ENCODE measurements around the gene RAD51B.

RAD51B gene

DNA sequence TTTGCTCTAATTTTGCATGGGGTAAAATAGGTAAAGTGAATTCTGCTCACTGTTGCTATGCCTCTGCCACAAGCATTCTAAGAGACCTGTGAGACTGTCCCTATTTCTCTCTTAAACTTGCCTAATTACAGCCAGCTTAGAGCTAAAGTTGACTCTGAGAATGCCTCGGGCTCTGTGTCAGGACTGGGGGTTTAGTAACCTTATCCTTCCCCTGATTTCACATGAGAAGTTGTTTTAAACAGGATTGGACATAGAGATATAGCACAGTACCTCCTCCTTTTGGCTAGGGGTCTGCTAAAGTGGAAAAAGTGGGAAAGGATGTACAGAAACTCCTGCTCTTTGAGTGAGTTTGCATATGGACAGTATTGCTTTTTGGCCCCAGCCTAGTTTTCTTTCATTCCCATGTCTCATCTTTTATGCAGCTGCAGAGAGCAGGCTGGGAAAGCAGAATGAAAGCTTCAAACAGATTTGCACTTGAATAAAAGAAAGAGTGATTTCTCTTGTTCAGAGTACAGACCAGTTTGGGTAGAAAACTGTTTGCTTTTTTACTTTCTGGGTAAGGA, 122.0 kb downstream of the RAD51B start:
- no peak overlapping the region for H3K4me3 ChIP-seq (ENCODE audit: low read depth, low read length)
- H3K9me3 ChIP-seq (ENCODE audit: control insufficient read depth, insufficient read depth, low read depth, low read length): no peaks in the 10 kb centered on the region
- ChIA-PET POLR2A (no interaction called here), CTCF (interaction anchor here (0.9 to 1.7 kb wide), 7 partner anchors 8 to 903 kb away, joined by 3 to 11 read pairs (median 4); no protein-coding TSS in a partner anchor)
- TF ChIP-seq PRDM1 (tag by site-specific recombination; IDR thresholded peaks at IDR 0.05) (no peak), ZBTB17 (tag by site-specific recombination; IDR thresholded peaks at IDR 0.05) (peak; percentile 17; the same call in 1 of the 2 replicates), ZNF157 (tag by site-specific recombination; IDR thresholded peaks at IDR 0.05) (peak; percentile 83), TRIM28 (IDR thresholded peaks at IDR 0.05; ENCODE audit: borderline replicate concordance, low read length) (peak; percentile 24; the same call in 1 of the 2 replicates), ZNF596 (tag by site-specific recombination; IDR thresholded peaks at IDR 0.05) (no peak), ZNF473 (tag by site-specific recombination; IDR thresholded peaks at IDR 0.05) (no peak), GLI4 (tag by site-specific recombination; IDR thresholded peaks at IDR 0.05) (no peak), YY2 (tag by site-specific recombination; IDR thresholded peaks at IDR 0.05) (no peak)
- TF ChIP-seq, protein P1, sequence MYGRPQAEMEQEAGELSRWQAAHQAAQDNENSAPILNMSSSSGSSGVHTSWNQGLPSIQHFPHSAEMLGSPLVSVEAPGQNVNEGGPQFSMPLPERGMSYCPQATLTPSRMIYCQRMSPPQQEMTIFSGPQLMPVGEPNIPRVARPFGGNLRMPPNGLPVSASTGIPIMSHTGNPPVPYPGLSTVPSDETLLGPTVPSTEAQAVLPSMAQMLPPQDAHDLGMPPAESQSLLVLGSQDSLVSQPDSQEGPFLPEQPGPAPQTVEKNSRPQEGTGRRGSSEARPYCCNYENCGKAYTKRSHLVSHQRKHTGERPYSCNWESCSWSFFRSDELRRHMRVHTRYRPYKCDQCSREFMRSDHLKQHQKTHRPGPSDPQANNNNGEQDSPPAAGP (tag by site-specific recombination; IDR thresholded peaks at IDR 0.05): no peak
- TF ChIP-seq, protein P2, sequence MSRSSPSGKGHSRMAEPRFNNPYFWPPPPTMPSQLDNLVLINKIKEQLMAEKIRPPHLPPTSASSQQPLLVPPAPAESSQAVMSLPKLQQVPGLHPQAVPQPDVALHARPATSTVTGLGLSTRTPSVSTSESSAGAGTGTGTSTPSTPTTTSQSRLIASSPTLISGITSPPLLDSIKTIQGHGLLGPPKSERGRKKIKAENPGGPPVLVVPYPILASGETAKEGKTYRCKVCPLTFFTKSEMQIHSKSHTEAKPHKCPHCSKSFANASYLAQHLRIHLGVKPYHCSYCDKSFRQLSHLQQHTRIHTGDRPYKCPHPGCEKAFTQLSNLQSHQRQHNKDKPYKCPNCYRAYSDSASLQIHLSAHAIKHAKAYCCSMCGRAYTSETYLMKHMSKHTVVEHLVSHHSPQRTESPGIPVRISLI (tag by site-specific recombination; IDR thresholded peaks at IDR 0.05): no peak
- TF ChIP-seq, protein P3, sequence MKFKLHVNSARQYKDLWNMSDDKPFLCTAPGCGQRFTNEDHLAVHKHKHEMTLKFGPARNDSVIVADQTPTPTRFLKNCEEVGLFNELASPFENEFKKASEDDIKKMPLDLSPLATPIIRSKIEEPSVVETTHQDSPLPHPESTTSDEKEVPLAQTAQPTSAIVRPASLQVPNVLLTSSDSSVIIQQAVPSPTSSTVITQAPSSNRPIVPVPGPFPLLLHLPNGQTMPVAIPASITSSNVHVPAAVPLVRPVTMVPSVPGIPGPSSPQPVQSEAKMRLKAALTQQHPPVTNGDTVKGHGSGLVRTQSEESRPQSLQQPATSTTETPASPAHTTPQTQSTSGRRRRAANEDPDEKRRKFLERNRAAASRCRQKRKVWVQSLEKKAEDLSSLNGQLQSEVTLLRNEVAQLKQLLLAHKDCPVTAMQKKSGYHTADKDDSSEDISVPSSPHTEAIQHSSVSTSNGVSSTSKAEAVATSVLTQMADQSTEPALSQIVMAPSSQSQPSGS (tag by site-specific recombination; IDR thresholded peaks at IDR 0.05; ENCODE audit: low read depth): no peak
- TF ChIP-seq, protein P4, sequence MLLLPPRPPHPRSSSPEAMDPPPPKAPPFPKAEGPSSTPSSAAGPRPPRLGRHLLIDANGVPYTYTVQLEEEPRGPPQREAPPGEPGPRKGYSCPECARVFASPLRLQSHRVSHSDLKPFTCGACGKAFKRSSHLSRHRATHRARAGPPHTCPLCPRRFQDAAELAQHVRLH (tag by site-specific recombination; IDR thresholded peaks at IDR 0.05): 0 out of 2 replicates have a peak, but pooled peaks have one; percentile 1
- H3K36me3 ChIP-seq (ENCODE audit: control insufficient read depth in 2 of 2, insufficient read depth in 1 of 2, low read length in 2 of 2): no peaks in the 10 kb centered on the region
- peaks cover 34% of the 10 kb centered on the region for H3K4me1 ChIP-seq (ENCODE audit: control insufficient read depth, insufficient read depth, low read length)
- H3K27ac ChIP-seq (ENCODE audit: extremely low read depth, low read depth, low read length): peak overlapping the region; percentile 81

DNA sequence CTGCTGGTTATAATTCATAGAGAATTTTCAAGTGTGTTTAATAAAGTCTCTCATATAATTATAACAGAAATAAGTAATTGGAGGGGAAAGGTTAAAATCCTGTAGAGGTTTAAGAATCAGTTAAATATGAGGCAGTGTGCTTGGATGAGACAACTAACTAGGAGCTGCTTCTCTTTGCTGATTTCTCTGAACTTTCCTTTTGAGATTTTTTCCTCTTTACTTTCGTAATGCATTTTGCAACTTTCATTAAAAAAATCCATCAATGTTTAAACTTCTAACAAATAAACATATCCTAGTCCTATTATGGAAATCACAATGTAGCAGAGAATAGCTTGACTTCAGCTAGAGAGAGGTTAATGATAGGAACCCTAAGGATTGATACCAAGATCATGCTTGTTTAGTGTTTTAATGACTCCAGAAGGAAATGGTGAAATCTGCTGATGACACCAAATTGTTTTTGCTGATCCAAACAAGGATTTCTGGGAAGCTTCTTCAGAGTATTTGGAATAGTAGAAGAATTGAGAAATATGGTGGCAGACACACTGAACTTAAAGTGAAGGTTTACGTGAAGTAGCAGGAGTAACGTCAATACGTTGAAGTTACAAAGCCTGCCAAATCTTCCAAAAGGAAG, 122.6 kb downstream of the RAD51B start:
- Histone ChIP-seq H3K36me3 (ENCODE audit: control insufficient read depth in 2 of 2, insufficient read depth in 1 of 2, low read length in 2 of 2) (no peaks in the 10 kb centered on the region), H3K4me1 (ENCODE audit: control insufficient read depth, insufficient read depth, low read length) (peaks cover 34% of the 10 kb centered on the region), H3K4me3 (ENCODE audit: low read depth, low read length) (no peak overlapping the region), H3K27ac (ENCODE audit: extremely low read depth, low read depth, low read length) (peak overlapping the region; percentile 81; the same call in 1 of the 2 replicates), H3K9me3 (ENCODE audit: control insufficient read depth, insufficient read depth, low read depth, low read length) (no peaks in the 10 kb centered on the region)
- TF ChIP-seq, protein P5, sequence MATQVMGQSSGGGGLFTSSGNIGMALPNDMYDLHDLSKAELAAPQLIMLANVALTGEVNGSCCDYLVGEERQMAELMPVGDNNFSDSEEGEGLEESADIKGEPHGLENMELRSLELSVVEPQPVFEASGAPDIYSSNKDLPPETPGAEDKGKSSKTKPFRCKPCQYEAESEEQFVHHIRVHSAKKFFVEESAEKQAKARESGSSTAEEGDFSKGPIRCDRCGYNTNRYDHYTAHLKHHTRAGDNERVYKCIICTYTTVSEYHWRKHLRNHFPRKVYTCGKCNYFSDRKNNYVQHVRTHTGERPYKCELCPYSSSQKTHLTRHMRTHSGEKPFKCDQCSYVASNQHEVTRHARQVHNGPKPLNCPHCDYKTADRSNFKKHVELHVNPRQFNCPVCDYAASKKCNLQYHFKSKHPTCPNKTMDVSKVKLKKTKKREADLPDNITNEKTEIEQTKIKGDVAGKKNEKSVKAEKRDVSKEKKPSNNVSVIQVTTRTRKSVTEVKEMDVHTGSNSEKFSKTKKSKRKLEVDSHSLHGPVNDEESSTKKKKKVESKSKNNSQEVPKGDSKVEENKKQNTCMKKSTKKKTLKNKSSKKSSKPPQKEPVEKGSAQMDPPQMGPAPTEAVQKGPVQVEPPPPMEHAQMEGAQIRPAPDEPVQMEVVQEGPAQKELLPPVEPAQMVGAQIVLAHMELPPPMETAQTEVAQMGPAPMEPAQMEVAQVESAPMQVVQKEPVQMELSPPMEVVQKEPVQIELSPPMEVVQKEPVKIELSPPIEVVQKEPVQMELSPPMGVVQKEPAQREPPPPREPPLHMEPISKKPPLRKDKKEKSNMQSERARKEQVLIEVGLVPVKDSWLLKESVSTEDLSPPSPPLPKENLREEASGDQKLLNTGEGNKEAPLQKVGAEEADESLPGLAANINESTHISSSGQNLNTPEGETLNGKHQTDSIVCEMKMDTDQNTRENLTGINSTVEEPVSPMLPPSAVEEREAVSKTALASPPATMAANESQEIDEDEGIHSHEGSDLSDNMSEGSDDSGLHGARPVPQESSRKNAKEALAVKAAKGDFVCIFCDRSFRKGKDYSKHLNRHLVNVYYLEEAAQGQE (tag by site-specific recombination; IDR thresholded peaks at IDR 0.05): no peak
- TF ChIP-seq, protein P6, sequence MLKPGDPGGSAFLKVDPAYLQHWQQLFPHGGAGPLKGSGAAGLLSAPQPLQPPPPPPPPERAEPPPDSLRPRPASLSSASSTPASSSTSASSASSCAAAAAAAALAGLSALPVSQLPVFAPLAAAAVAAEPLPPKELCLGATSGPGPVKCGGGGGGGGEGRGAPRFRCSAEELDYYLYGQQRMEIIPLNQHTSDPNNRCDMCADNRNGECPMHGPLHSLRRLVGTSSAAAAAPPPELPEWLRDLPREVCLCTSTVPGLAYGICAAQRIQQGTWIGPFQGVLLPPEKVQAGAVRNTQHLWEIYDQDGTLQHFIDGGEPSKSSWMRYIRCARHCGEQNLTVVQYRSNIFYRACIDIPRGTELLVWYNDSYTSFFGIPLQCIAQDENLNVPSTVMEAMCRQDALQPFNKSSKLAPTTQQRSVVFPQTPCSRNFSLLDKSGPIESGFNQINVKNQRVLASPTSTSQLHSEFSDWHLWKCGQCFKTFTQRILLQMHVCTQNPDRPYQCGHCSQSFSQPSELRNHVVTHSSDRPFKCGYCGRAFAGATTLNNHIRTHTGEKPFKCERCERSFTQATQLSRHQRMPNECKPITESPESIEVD (tag by site-specific recombination; IDR thresholded peaks at IDR 0.05): peak; percentile 18; the same call in 1 of the 2 replicates
- TF ChIP-seq, protein P7, sequence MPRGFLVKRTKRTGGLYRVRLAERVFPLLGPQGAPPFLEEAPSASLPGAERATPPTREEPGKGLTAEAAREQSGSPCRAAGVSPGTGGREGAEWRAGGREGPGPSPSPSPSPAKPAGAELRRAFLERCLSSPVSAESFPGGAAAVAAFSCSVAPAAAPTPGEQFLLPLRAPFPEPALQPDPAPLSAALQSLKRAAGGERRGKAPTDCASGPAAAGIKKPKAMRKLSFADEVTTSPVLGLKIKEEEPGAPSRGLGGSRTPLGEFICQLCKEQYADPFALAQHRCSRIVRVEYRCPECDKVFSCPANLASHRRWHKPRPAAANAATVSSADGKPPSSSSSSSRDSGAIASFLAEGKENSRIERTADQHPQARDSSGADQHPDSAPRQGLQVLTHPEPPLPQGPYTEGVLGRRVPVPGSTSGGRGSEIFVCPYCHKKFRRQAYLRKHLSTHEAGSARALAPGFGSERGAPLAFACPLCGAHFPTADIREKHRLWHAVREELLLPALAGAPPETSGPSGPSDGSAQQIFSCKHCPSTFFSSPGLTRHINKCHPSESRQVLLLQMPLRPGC (tag by site-specific recombination; IDR thresholded peaks at IDR 0.05): no peak
- TF ChIP-seq, protein P8, sequence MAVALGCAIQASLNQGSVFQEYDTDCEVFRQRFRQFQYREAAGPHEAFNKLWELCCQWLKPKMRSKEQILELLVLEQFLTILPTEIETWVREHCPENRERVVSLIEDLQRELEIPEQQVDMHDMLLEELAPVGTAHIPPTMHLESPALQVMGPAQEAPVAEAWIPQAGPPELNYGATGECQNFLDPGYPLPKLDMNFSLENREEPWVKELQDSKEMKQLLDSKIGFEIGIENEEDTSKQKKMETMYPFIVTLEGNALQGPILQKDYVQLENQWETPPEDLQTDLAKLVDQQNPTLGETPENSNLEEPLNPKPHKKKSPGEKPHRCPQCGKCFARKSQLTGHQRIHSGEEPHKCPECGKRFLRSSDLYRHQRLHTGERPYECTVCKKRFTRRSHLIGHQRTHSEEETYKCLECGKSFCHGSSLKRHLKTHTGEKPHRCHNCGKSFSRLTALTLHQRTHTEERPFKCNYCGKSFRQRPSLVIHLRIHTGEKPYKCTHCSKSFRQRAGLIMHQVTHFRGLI (tag by site-specific recombination; IDR thresholded peaks at IDR 0.05): no peak
- no peak for TF ChIP-seq ZBTB21 (tag by site-specific recombination; IDR thresholded peaks at IDR 0.05)
- CTCF ChIA-PET: interaction anchor here (0.7 to 1.7 kb wide), 7 partner anchors 9 to 902 kb away, joined by 3 to 11 read pairs (median 4); no protein-coding TSS in a partner anchor
- POLR2A ChIA-PET: no interaction called here

Data from HEK293 (cell line).